Muscle of leg (tissue), 11 donors: ENCODE results near the gene SERPIND1. TPM values are rescaled to one million over a fixed set of nuclear protein-coding genes. Genes with fewer than 3 reads are reported as not detected.
"Not testable (repeated sequence)": the region's sequence is repeated elsewhere in the genome, so short reads cannot be mapped to it uniquely, and the experiment has no call there.

Experiments
- DNase-seq: peaks from one replicate; pipeline ENCODE4 v3.0.0; 2013
- H3K27ac ChIP-seq: one replicate; pipeline ENCODE4 v1.5.1; 2013; ENCODE audit warnings: mild to moderate bottlenecking, low read length, control low read depth
- H3K27me3 ChIP-seq: one replicate; pipeline ENCODE4 v1.6.1; 2013; ENCODE audit warnings: low read length; ENCODE audit not compliant: control insufficient read depth, insufficient read depth
- H3K36me3 ChIP-seq: one replicate; pipeline ENCODE4 v1.6.1; 2013; ENCODE audit warnings: low read length; ENCODE audit not compliant: control insufficient read depth, insufficient read depth
- H3K4me1 ChIP-seq: one replicate; pipeline ENCODE4 v1.6.1; 2013; ENCODE audit warnings: low read length; ENCODE audit not compliant: control insufficient read depth, insufficient read depth
- H3K4me3 ChIP-seq: one replicate; pipeline ENCODE4 v1.5.1; 2013; ENCODE audit warnings: low read length, control low read depth
- H3K9me3 ChIP-seq: replicated peaks from 2 replicates; pipeline ENCODE4 v1.6.1; 2013; ENCODE audit warnings: low read depth, low read length; ENCODE audit not compliant: control insufficient read depth
- WGBS: methylation state at CpG from one replicate; pipeline ENCODE4 v1.1.5; 2013; ENCODE audit warnings: missing lambda C conversion rate; ENCODE audit not compliant: insufficient coverage; 5-methylcytosine and 5-hydroxymethylcytosine counted together
- polyA plus RNA-seq, 8 donors: library from polyadenylated mRNA; unstranded; fragments of 120-200 nt; gene quantifications; one replicate each; pipeline versions ENCODE4 v1.2.1 to v1.2.3, GENCODE V29; 2013; ENCODE audit warnings: inconsistent platforms in 1 of 8, low replicate concordance in 1 of 8; ENCODE audit not compliant: insufficient read length in 8 of 8, insufficient read depth in 1 of 8
- total RNA-seq: library from RNA; stranded (reverse); fragments of 120-200 nt; gene quantifications from one replicate; pipeline ENCODE4 v1.2.4, GENCODE V29; 2013

Gene SERPIND1
- total and polyA plus RNA-seq, 9 donors: 0.05 to 1.5 (median 0.11) TPM; not detected in 3

DNA sequence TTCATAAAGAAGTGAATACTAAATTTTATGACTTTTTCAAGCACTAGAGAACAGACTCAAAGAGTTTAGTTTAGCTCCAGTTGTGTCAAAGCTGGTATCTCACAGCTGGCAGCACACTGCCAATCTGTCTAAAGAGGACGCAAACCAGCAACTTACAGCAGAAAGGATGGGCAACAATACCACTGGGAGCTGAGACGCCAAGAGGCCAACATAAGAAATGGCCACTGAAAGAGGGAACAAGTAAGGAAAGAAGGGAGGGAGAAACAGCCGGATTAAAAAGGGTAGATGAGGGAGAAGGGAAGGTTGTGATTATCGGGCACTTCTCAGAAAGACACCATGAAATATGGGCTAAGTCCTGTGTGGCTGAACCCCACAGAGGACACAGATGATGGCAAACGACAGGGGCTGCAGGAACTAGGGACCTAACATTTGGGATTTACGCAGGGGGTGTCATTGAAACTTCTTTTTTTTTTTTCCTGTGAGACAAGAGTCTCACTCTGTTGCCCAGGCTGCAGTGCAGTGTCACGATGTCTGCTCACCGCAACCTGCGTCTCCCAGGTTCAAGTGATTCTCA is 41.7 kb downstream of the SERPIND1 start:
- Histone ChIP-seq H3K27ac (no peak overlapping the region), H3K4me1 (no peaks in the 10 kb centered on the region), H3K4me3 (no peak overlapping the region), H3K27me3 (no peaks in the 10 kb centered on the region), H3K36me3 (peaks cover 55% of the 10 kb centered on the region), H3K9me3 (no peaks in the 10 kb centered on the region)
- DNase-seq: no peak
- WGBS: 90% methylated on average over 9 of the region's 9 CpGs

DNA sequence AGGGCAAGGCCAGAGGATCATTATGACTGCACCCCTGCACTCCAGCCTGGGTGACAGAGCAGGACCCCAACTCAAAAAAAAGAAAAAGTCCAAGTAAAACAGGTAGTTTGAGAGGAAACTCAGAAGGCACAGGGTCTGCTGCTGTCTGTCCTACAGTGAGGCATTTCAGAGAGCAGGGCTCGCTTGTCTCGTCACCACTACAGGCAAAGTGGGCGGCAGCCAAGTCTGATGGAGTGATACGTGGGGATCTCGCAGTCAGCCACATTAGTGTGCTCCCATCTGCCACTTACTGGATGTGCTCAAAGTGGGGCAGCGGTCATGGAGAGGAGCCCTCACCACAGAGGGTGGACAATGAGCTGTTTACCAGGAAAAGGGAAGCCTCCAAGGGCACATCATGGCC is 42.6 kb downstream of the SERPIND1 start:
- Histone ChIP-seq H3K9me3 (no peaks in the 10 kb centered on the region), H3K36me3 (peaks cover 53% of the 10 kb centered on the region), H3K27me3 (no peaks in the 10 kb centered on the region), H3K4me1 (no peaks in the 10 kb centered on the region), H3K4me3 (no peak overlapping the region), H3K27ac (no peak overlapping the region)
- 100% methylated on average over 1 of the region's 6 CpGs for WGBS
- DNase-seq: no peak

DNA sequence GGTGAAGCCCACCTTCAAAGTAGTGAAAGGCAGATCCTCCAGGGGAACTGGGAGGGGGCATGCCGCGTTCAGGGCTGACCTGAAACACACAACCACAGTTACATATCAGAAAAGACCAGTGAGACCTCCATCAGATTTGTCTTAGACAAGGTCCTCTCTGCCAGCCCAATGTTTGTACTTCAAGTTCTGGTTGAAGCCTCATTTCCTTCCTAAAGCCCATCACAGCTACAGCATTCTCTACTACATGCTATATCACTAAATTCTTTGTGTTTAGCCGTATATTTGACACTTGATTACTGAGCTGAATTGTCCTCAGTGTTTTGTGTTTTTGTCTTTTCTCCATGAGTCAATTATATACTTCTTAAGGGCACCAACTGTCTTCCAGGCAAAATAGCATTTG is 44.6 kb downstream of the SERPIND1 start:
- no peaks in the 10 kb centered on the region for H3K27me3 ChIP-seq
- H3K9me3 ChIP-seq: no peaks in the 10 kb centered on the region
- H3K36me3 ChIP-seq: peaks cover 52% of the 10 kb centered on the region
- H3K27ac ChIP-seq: no peak overlapping the region
- H3K4me3 ChIP-seq: no peak overlapping the region
- H3K4me1 ChIP-seq: no peaks in the 10 kb centered on the region
- DNase-seq: no peak
- 94% methylated on average over 2 of the region's 3 CpGs for WGBS

DNA sequence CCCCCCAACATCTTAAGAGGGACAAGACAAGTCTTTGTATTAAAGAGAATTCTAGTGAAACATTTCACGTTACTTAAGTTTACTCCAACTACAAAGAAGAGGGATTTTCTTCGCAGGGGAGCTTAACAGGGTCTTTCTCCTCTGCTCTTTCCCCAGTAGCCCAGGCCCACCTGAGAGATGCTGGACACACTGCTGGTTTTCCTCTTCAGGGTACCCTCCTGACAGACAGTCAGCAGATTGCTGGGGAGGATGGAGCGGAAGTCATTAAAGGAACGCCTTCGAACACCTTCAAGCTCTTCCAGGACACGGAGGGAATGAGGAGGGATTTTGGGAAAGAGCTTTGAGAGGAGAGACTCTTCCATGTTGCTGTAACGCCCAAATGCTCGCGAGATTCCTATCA is 45.6 kb downstream of the SERPIND1 start:
- Histone ChIP-seq H3K27ac (no peak overlapping the region), H3K4me3 (no peak overlapping the region), H3K36me3 (peaks cover 55% of the 10 kb centered on the region), H3K27me3 (no peaks in the 10 kb centered on the region), H3K9me3 (no peaks in the 10 kb centered on the region), H3K4me1 (no peaks in the 10 kb centered on the region)
- no peak for DNase-seq
- 92% methylated on average over 5 of the region's 9 CpGs for WGBS

DNA sequence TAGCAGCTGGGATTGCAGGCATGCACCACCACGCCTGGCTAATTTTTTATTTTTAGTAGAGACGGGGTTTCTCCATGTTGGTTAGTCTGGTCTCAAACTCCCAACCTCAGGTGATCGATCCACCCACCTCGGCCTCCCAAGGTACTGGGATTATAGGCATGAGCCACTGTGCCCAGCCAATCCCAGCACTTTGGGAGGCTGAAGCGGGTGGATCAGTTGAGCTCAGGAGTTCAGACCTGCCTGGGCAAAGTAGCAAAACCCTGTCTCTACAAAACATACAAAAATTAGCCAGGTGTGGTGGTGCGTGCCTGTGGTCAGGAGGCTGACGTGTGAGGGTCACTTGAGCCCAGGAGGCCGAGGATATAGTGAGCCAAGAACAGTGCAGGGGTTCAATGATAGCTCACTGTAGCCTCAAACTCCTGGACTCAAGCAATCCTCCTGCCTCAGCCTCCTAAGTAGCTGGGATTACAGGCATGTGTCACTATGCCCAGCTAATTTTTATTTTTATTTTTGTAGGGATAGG is 47.9 kb downstream of the SERPIND1 start:
- H3K36me3 ChIP-seq: peaks cover 50% of the 10 kb centered on the region
- H3K4me1 ChIP-seq: not testable (repeated sequence)
- no CpG with 5 or more reads among the region's 8 CpGs for WGBS

DNA sequence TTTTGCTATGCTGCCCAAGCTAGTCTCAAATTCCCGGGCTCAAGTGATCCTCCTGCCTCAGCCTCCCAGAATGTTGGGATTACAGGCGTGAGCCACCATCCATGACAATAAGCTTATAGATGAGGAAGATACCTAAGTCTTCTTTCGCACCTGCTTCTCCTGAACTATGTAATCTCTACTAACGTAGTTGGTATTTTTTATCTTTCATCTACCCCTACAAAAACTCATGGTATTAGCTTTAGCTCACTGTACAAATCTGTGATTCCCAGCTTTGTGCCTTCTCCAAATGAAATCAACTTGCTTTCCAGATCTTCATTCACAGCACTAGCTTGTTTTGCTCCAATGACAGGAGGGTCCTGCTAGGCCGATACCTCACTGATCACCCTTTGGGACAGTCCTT is 48.3 kb downstream of the SERPIND1 start:
- Histone ChIP-seq H3K4me3 (no peak overlapping the region), H3K36me3 (peaks cover 49% of the 10 kb centered on the region), H3K9me3 (no peaks in the 10 kb centered on the region), H3K27me3 (no peaks in the 10 kb centered on the region), H3K4me1 (no peaks in the 10 kb centered on the region), H3K27ac (no peak overlapping the region)
- WGBS: 78% methylated on average over 2 of the region's 5 CpGs
- DNase-seq: no peak

More for the DNA sequence above, 47.9 kb downstream of the SERPIND1 start:
- DNase-seq, H3K27ac ChIP-seq, H3K4me3 ChIP-seq, H3K27me3 ChIP-seq, H3K9me3 ChIP-seq: not testable (repeated sequence)

DNA sequence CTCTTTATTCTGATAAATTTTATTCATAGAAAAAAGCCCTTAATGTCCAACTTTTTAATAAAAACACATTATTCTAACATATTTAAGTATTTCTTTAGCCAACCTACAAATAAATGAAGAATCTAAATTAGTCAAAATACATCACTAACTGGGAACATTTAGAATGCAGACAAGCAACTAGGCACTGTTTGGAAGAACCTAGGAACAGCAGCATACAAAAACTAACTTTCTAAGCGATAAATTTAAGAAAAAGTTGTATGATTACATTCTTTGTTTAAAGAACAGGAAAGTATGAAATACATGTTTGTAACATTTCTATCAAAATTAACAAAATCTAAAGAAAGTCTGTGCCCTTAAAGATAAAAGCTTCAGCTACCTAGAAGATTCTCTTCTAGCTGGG is 49.4 kb downstream of the SERPIND1 start:
- Histone ChIP-seq H3K4me1 (no peaks in the 10 kb centered on the region), H3K27ac (no peak overlapping the region), H3K4me3 (no peak overlapping the region), H3K27me3 (no peaks in the 10 kb centered on the region), H3K9me3 (no peaks in the 10 kb centered on the region), H3K36me3 (peaks cover 42% of the 10 kb centered on the region)
- no CpG with 5 or more reads among the region's 1 CpG for WGBS
- no peak for DNase-seq

DNA sequence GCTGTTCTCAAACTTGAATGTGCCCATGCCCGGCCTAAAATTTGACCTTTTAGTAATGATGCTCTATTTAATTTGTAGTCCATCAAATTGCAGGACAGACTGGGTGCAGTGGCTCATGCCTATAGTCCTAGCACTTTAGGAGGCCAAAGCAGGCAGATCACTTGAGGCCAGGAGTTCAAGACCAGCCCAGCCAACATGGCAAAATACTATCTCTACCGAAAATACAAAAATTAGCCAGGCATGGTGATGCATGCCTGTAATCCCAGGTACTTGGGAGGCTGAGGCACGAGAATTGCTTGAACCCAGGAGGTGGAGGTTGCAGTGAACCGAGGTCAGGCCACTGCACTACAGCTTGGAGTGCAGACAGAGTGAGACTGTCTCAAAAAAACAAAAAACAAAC is 51.3 kb downstream of the SERPIND1 start:
- H3K36me3 ChIP-seq: peaks cover 27% of the 10 kb centered on the region
- 100% methylated on average over 2 of the region's 4 CpGs for WGBS
- H3K9me3 ChIP-seq, H3K27ac ChIP-seq, DNase-seq, H3K27me3 ChIP-seq, H3K4me3 ChIP-seq, H3K4me1 ChIP-seq: not testable (repeated sequence)

DNA sequence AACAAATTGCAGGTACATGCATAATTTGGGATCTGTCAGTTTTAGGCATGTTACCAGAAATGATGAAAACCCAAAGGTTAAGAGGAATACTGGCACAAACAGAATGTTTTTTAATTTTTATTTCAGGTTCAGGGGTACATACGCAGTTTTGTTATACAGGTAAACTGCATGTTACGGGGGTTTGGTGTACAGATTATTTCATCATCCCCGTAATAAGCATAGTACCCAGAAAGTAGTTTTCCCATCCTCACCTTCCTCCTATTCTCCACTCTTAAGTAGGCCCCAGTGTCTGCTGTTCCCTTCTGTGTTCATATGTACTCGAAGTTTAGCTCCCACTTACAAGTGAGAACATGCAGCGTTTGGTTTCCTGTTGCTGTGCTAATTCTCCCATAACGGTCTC is 51.7 kb downstream of the SERPIND1 start:
- Histone ChIP-seq H3K27ac (no peak overlapping the region), H3K9me3 (no peaks in the 10 kb centered on the region), H3K4me3 (no peak overlapping the region), H3K27me3 (no peaks in the 10 kb centered on the region), H3K36me3 (peaks cover 26% of the 10 kb centered on the region), H3K4me1 (no peaks in the 10 kb centered on the region)
- DNase-seq: no peak
- 72% methylated on average over 3 of the region's 6 CpGs for WGBS

DNA sequence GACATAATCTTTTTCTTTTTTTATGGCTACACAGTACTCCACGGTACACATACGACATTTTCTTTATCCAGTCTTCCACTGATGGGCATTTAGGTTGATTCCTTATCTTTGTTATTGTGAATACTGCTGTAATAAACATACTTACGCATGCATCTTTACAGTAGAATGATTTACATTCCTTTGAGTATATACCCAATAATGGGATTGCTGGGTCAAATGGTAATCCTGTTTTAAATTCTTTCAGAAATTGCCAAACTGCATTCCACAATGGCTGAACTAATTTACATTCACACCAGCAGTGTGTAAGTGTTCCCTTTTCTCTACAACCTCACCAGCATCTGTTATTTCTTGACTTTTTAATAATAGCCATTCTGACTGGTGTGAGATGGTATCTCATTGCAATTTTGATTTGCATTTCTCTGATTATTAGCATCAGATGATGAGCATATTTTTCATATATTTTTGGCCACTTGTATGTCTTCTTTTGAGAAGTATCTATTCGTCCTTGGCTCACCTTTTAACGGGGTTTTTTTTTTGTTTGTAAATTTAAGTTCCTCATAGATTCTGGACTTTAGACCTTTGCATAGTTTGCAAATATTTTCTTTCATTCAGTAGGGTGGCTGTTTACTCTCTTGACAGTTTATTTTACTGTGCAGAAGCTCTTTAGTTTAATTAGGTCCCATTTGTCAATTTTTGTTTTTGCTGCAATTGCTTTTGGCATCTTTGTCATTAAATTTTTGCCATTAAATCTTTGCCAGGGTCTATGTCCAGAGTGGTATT is 52.6 kb downstream of the SERPIND1 start:
- H3K9me3 ChIP-seq, H3K4me3 ChIP-seq, DNase-seq, H3K27me3 ChIP-seq, H3K27ac ChIP-seq, H3K4me1 ChIP-seq: not testable (repeated sequence)
- WGBS: no CpG with 5 or more reads among the region's 5 CpGs
- H3K36me3 ChIP-seq: peaks cover 28% of the 10 kb centered on the region
